SK-N-SH (cell line): Measurements from ENCODE around the gene ST6GALNAC3. TPM values are rescaled to one million over a fixed set of nuclear protein-coding genes. Genes with fewer than 3 reads are reported as not detected.

Experiments
- CTCF ChIA-PET: fragments of 300-600, 350-600 bp; formaldehyde crosslinking; extraction: SDS; loops from one replicate; lab custom pipeline; 2021; lab: Yijun Ruan, JAX
- POLR2A ChIA-PET: fragments of 350-600 bp; sonication (Branson Sonifier 250); formaldehyde crosslinking; extraction: SDS; loops from one replicate; lab custom pipeline; 2020; ENCODE audit warnings: antibody characterized with exemption, inconsistent platforms; lab: Yijun Ruan, JAX
- DNase-seq: peaks from one replicate; pipeline ENCODE4 v3.0.0; 2012
- H2AFZ ChIP-seq: fragments of 200-600 bp; sonication (generic); 2 replicates; pipeline ENCODE4 v1.8.1; 2016; ENCODE audit warnings: antibody characterized with exemption, mild to moderate bottlenecking, low read depth
- H3F3A ChIP-seq: fragments of 200-600 bp; sonication (generic); replicated peaks from 2 replicates; pipeline ENCODE3; 2016; ENCODE audit warnings: antibody characterized with exemption, mild to moderate bottlenecking; ENCODE audit not compliant: insufficient read depth
- H3K27ac ChIP-seq, 2 experiments: fragments of 200-500 bp in 1 of 2; fragments of 200-600 bp in 1 of 2; sonication (Bioruptor generic) in 1 of 2; sonication (generic), shearing (Covaris generic) in 1 of 2; 2 replicates each; pipeline versions ENCODE4 v1.5.1 to v1.6.1; 2014 to 2016; ENCODE audit warnings: low read depth in 2 of 2, inconsistent platforms in 1 of 2, low read length in 1 of 2, mild to moderate bottlenecking in 1 of 2, mixed read lengths in 1 of 2
- H3K27me3 ChIP-seq: fragments of 200-600 bp; sonication (generic), shearing (Covaris generic); 2 replicates; pipeline ENCODE4 v1.6.1; 2016; ENCODE audit warnings: mixed run types; ENCODE audit not compliant: insufficient read depth
- H3K36me3 ChIP-seq, 2 experiments: fragments of 200-500 bp in 1 of 2; fragments of 200-600 bp in 1 of 2; sonication (Bioruptor generic) in 1 of 2; sonication (generic) in 1 of 2; replicated peaks in 1 of 2; 2 replicates each; pipeline versions ENCODE3 to v1.5.1; 2014 to 2016; ENCODE audit warnings: low read length in 1 of 2, mild to moderate bottlenecking in 1 of 2; ENCODE audit not compliant: insufficient read depth in 2 of 2, control insufficient read depth in 1 of 2
- H3K4me1 ChIP-seq, 2 experiments: fragments of 200-500 bp in 1 of 2; fragments of 200-600 bp in 1 of 2; sonication (Bioruptor generic) in 1 of 2; sonication (generic), shearing (Covaris generic) in 1 of 2; 2 replicates each; pipeline versions ENCODE4 v1.5.1 to v1.6.1; 2014 to 2016; ENCODE audit warnings: low read depth in 1 of 2, low read length in 1 of 2, mixed run types in 1 of 2; ENCODE audit not compliant: insufficient read depth in 2 of 2, control insufficient read depth in 1 of 2
- H3K4me2 ChIP-seq: fragments of 200-600 bp; sonication (generic), shearing (Covaris generic); 2 replicates; pipeline ENCODE4 v1.6.1; 2017; ENCODE audit warnings: mixed run types
- H3K4me3 ChIP-seq, 2 experiments: fragments of 200-500 bp in 1 of 2; fragments of 200-600 bp in 1 of 2; sonication (Bioruptor generic) in 1 of 2; sonication (generic), shearing (Covaris generic) in 1 of 2; 2 replicates each; pipeline versions ENCODE4 v1.5.1 to v1.8.1; 2014 to 2016; ENCODE audit warnings: low read depth in 2 of 2, inconsistent platforms in 1 of 2, low read length in 1 of 2, mild to moderate bottlenecking in 1 of 2, mixed read lengths in 1 of 2, moderate library complexity in 1 of 2
- H3K79me2 ChIP-seq: fragments of 200-600 bp; sonication (generic); 2 replicates; pipeline ENCODE4 v1.8.1; 2017; ENCODE audit warnings: mild to moderate bottlenecking; ENCODE audit not compliant: insufficient read depth
- H3K9ac ChIP-seq: fragments of 200-600 bp; sonication (generic); 2 replicates; pipeline ENCODE4 v1.6.1; 2017; ENCODE audit warnings: mixed run types
- H3K9me2 ChIP-seq: fragments of 200-600 bp; sonication (generic); 2 replicates; pipeline ENCODE4 v1.6.1; 2017; ENCODE audit warnings: mixed run types
- H3K9me3 ChIP-seq: fragments of 200-600 bp; sonication (generic); 2 replicates; pipeline ENCODE4 v1.6.1; 2017; ENCODE audit warnings: mixed run types, mild to moderate bottlenecking, moderate library complexity
- H4K20me1 ChIP-seq: fragments of 200-600 bp; sonication (generic); 2 replicates; pipeline ENCODE4 v1.6.1; 2017; ENCODE audit warnings: mild to moderate bottlenecking, mixed run types; ENCODE audit not compliant: insufficient read depth
- CHD2 ChIP-seq: fragments of 150-350 bp; IDR thresholded peaks from 2 replicates; pipeline ENCODE4 v1.6.1; 2018; ENCODE audit warnings: low read length; ENCODE audit not compliant: partially characterized antibody
- CTCF ChIP-seq: fragments of 200-600 bp; sonication (generic); IDR thresholded peaks from 2 replicates; pipeline ENCODE4 v1.6.1; 2017; ENCODE audit warnings: antibody characterized with exemption, mild to moderate bottlenecking, moderate library complexity
- FOXJ3 ChIP-seq: sonication (generic); formaldehyde crosslinking; IDR thresholded peaks from 2 replicates; pipeline ENCODE4 v1.5.1; 2020; ENCODE audit warnings: mild to moderate bottlenecking, missing genetic modification reagents
- GABPA ChIP-seq: IDR thresholded peaks from 2 replicates; pipeline ENCODE4 v1.4.0; 2012; ENCODE audit warnings: low read depth, mild to moderate bottlenecking
- IRF3 ChIP-seq: fragments of 150-350 bp; IDR thresholded peaks from 2 replicates; pipeline ENCODE4 v1.6.1; 2016; ENCODE audit warnings: mild to moderate bottlenecking, low read depth, low read length
- MEF2A ChIP-seq: IDR thresholded peaks from 2 replicates; pipeline ENCODE4 v1.4.0; 2012; ENCODE audit warnings: low read depth, borderline replicate concordance
- MXI1 ChIP-seq: IDR thresholded peaks from 2 replicates; pipeline ENCODE4 v1.6.1; 2012; ENCODE audit warnings: mild to moderate bottlenecking, low read depth, low read length, improper control_type of control experiment
- NFIC ChIP-seq: IDR thresholded peaks from 2 replicates; pipeline ENCODE4 v1.4.0; 2012; ENCODE audit warnings: borderline replicate concordance
- NRF1 ChIP-seq: IDR thresholded peaks from 2 replicates; pipeline ENCODE4 v1.6.1; 2012; ENCODE audit warnings: low read depth, mild to moderate bottlenecking, low read length
- RAD21 ChIP-seq: IDR thresholded peaks from 2 replicates; pipeline ENCODE4 v1.6.1; 2012; ENCODE audit warnings: mild to moderate bottlenecking, low read length
- REST ChIP-seq: IDR thresholded peaks from 2 replicates; pipeline ENCODE4 v1.6.1; 2012; ENCODE audit warnings: mild to moderate bottlenecking, low read depth, low read length, moderate library complexity
- SIN3A ChIP-seq: IDR thresholded peaks from 2 replicates; pipeline ENCODE4 v1.6.1; 2012; ENCODE audit warnings: low read depth, mild to moderate bottlenecking, low read length, moderate library complexity, borderline replicate concordance
- TEAD4 ChIP-seq: IDR thresholded peaks from 2 replicates; pipeline ENCODE4 v1.4.0; 2012; ENCODE audit warnings: mild to moderate bottlenecking, borderline replicate concordance; ENCODE audit not compliant: insufficient read depth
- YY1 ChIP-seq: IDR thresholded peaks from 2 replicates; pipeline ENCODE4 v1.4.0; 2012; ENCODE audit warnings: low read depth, mild to moderate bottlenecking
- WGBS: methylation state at CpG from one replicate; pipeline ENCODE4 v1.1.6; 2017; ENCODE audit warnings: low lambda C conversion rate; 5-methylcytosine and 5-hydroxymethylcytosine counted together
- polyA plus RNA-seq, 3 experiments: library from polyadenylated mRNA; depleted of rRNA; stranded (reverse); fragments of >200 nt; gene quantifications; 2 replicates each; pipeline ENCODE4 v1.2.3, GENCODE V29; 2012

Gene ST6GALNAC3
- polyA plus RNA-seq, 1 of the 3 experiments (the other 2 are of a cell fraction): 8.1 TPM

GRCh38 chr1:76299036-76299435 lies 224.5 kb downstream of the ST6GALNAC3 start:
- H3K9me2 ChIP-seq: no peaks in the 10 kb centered on the region
- 93% methylated on average over 3 of the region's 3 CpGs for WGBS
- H3K4me2 ChIP-seq: no peak overlapping the region
- ChIA-PET POLR2A (no interaction called here), CTCF (interaction anchor here (1.0 kb wide), 1 partner anchor 145 kb away, joined by 3 read pairs; no protein-coding TSS in a partner anchor)
- H3F3A ChIP-seq: no peaks in the 10 kb centered on the region
- H4K20me1 ChIP-seq: no peaks in the 10 kb centered on the region
- no peaks in the 10 kb centered on the region; a peak in 2 of 4 replicates for H3K4me1 ChIP-seq
- no peak overlapping the region for H3K9ac ChIP-seq
- no peak overlapping the region for H3K4me3 ChIP-seq
- no peak for DNase-seq
- H3K36me3 ChIP-seq: no peaks in the 10 kb centered on the region
- H2AFZ ChIP-seq: no peak overlapping the region
- H3K27ac ChIP-seq: no peak overlapping the region
- no peaks in the 10 kb centered on the region for H3K79me2 ChIP-seq
- no peak for TF ChIP-seq FOXJ3 (CRISPR knock-in tag)
- TF ChIP-seq YY1: no peak
- TF ChIP-seq NFIC: no peak
- no peak for TF ChIP-seq MXI1
- TF ChIP-seq GABPA: no peak
- TF ChIP-seq REST: no peak
- no peak for TF ChIP-seq TEAD4
- no peak for TF ChIP-seq NRF1
- TF ChIP-seq SIN3A: no peak
- no peak for TF ChIP-seq RAD21
- no peak for TF ChIP-seq CTCF
- TF ChIP-seq MEF2A: no peak
- TF ChIP-seq CHD2: no peak
- TF ChIP-seq IRF3: no peak
- no peaks in the 10 kb centered on the region for H3K9me3 ChIP-seq
- H3K27me3 ChIP-seq: no peaks in the 10 kb centered on the region
